Subcutaneous abdominal adipose tissue (tissue), 5 donors: ENCODE measurements around the gene LEO1.

Experiments used
- H3K27ac ChIP-seq: one replicate; pipeline ENCODE4 v1.7.0; 2013; ENCODE audit warnings: low read depth, mild to moderate bottlenecking, inconsistent platforms, low read length, moderate library complexity
- H3K27me3 ChIP-seq, 5 donors: one replicate each; pipeline ENCODE4 v1.7.0; 2013; ENCODE audit warnings: low read length in 5 of 5, inconsistent platforms in 1 of 5; ENCODE audit not compliant: control insufficient read depth in 5 of 5, insufficient read depth in 4 of 5
- H3K36me3 ChIP-seq, 5 donors: one replicate each; pipeline ENCODE4 v1.7.0; 2013; ENCODE audit warnings: low read length in 5 of 5; ENCODE audit not compliant: control insufficient read depth in 5 of 5, insufficient read depth in 5 of 5
- H3K4me1 ChIP-seq, 5 donors: one replicate each; pipeline ENCODE4 v1.7.0; 2013; ENCODE audit warnings: low read length in 5 of 5, mild to moderate bottlenecking in 3 of 5, moderate library complexity in 1 of 5; ENCODE audit not compliant: control insufficient read depth in 5 of 5, insufficient read depth in 5 of 5
- H3K4me3 ChIP-seq, 5 donors: one replicate each; pipeline ENCODE4 v1.7.0; 2013; ENCODE audit warnings: low read length in 5 of 5, low read depth in 1 of 5
- H3K9ac ChIP-seq, 5 donors: one replicate each; pipeline ENCODE4 v1.7.0; 2013; ENCODE audit warnings: low read length in 5 of 5, mild to moderate bottlenecking in 4 of 5, moderate library complexity in 3 of 5
- H3K9me3 ChIP-seq, 5 donors: one replicate each; pipeline ENCODE4 v1.7.0; 2013; ENCODE audit warnings: low read length in 5 of 5; ENCODE audit not compliant: control insufficient read depth in 5 of 5
- donor health status: healthy.
- donor health status: healthy.
- donor health status: healthy.
- donor health status: healthy.
- donor health status: healthy.

The LEO1 gene

DNA sequence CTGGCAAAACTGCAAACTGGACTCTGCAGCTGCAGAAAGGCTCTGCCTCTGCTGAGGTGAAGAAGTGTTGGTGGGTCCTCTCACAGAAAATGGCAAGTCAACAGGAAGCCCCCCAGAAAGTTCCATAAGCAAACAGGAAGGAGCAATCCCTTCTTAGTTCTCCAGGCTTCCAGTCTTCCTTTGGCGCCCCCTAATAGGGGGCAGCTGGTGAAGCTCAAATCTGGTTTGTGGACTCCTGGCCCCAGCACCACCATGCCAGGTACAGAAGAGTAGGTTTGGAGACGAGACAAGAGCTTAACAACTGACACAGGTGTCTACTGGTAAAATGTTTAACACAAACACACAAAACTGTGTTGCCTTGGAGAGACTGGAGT lies 35.5 kb downstream of the LEO1 start:
- Histone ChIP-seq H3K9ac (no peak overlapping the region), H3K27ac (no peak overlapping the region), H3K27me3 (no peaks in the 10 kb centered on the region), H3K36me3 (peaks cover 4 to 24% (median 12%) of the 10 kb centered on the region in 5 donors), H3K4me1 (no peaks in the 10 kb centered on the region), H3K4me3 (no peak overlapping the region), H3K9me3 (no peaks in the 10 kb centered on the region)

GRCh38 chr15:51935466-51936104 lies 36.0 kb downstream of the LEO1 start:
- H3K36me3 ChIP-seq, result peaks cover 4 to 27% (median 12%) of the 10 kb centered on the region in 5 donors
- H3K27me3 ChIP-seq, result no peaks in the 10 kb centered on the region
- H3K9ac ChIP-seq, result no peak overlapping the region
- H3K4me1 ChIP-seq, result no peaks in the 10 kb centered on the region
- no peak overlapping the region for H3K4me3 ChIP-seq
- H3K27ac ChIP-seq, result no peak overlapping the region
- H3K9me3 ChIP-seq, result no peaks in the 10 kb centered on the region

DNA sequence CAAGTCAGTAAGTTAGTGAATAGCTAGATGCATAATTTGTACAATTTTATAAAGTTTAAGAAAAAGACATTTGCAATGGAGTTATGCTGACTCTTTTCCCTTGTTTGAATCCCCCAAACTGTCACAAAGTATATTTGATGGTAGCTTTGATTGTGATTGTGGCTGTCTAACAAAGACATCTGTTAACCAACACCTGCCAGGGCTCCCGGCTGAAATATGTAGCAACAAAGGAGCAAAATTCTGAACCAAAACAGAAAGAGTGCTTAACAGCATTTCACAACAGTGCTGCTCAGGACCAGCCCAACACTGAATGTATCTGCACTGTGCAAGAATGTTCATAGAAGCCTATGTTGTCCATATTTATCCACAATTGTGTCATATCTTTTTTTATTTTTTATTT lies 39.4 kb downstream of the LEO1 start:
- Histone ChIP-seq H3K27ac (no peak overlapping the region), H3K9me3 (no peaks in the 10 kb centered on the region), H3K4me3 (no peak overlapping the region), H3K9ac (no peak overlapping the region), H3K4me1 (no peaks in the 10 kb centered on the region), H3K27me3 (no peaks in the 10 kb centered on the region), H3K36me3 (peaks cover 4 to 24% (median 11%) of the 10 kb centered on the region in 5 donors)

- H3K9me3 ChIP-seq, result no peaks in the 10 kb centered on the region
- H3K4me1 ChIP-seq, result no peaks in the 10 kb centered on the region
- no peak overlapping the region for H3K9ac ChIP-seq
- H3K27ac ChIP-seq, result no peak overlapping the region
- no peak overlapping the region for H3K4me3 ChIP-seq
- H3K27me3 ChIP-seq, result no peaks in the 10 kb centered on the region
- H3K36me3 ChIP-seq, result peaks cover 4 to 24% (median 10%) of the 10 kb centered on the region in 5 donors
Measured at GRCh38 chr15:51931638-51932037, 39.9 kb downstream of the LEO1 start.

- H3K4me3 ChIP-seq, result no peak overlapping the region
- no peak overlapping the region for H3K27ac ChIP-seq
- peaks cover 0 to 18% (median 5%) of the 10 kb centered on the region in 5 donors for H3K36me3 ChIP-seq
- H3K27me3 ChIP-seq, result no peaks in the 10 kb centered on the region
- H3K9me3 ChIP-seq, result no peaks in the 10 kb centered on the region
- H3K4me1 ChIP-seq, result no peaks in the 10 kb centered on the region
- H3K9ac ChIP-seq, result no peak overlapping the region
Measured at GRCh38 chr15:51931016-51931415, 40.6 kb downstream of the LEO1 start.

DNA sequence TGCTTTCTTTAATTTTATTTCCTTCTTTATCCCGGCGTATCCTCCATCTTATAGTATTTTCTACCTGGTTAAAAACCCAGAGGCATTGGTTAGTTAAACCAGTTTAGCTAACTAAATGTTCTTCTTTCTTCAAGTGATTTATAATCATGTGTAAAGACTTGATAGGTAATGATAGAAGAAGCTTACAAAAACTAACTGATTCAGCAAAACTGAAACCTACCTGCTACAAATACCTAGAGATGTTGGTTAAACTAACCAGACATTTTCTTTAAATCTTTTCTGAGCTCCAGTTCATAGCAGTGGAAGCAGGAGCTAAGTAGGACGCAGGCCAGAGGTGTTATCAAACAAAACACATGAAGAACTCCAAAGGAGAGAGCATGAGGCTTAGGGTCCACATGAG lies 44.8 kb downstream of the LEO1 start:
- Histone ChIP-seq H3K27ac (no peak overlapping the region), H3K4me1 (no peaks in the 10 kb centered on the region), H3K36me3 (peaks cover 2 to 50% (median 28%) of the 10 kb centered on the region in 5 donors), H3K27me3 (no peaks in the 10 kb centered on the region), H3K4me3 (no peak overlapping the region), H3K9me3 (no peaks in the 10 kb centered on the region), H3K9ac (no peak overlapping the region)

DNA sequence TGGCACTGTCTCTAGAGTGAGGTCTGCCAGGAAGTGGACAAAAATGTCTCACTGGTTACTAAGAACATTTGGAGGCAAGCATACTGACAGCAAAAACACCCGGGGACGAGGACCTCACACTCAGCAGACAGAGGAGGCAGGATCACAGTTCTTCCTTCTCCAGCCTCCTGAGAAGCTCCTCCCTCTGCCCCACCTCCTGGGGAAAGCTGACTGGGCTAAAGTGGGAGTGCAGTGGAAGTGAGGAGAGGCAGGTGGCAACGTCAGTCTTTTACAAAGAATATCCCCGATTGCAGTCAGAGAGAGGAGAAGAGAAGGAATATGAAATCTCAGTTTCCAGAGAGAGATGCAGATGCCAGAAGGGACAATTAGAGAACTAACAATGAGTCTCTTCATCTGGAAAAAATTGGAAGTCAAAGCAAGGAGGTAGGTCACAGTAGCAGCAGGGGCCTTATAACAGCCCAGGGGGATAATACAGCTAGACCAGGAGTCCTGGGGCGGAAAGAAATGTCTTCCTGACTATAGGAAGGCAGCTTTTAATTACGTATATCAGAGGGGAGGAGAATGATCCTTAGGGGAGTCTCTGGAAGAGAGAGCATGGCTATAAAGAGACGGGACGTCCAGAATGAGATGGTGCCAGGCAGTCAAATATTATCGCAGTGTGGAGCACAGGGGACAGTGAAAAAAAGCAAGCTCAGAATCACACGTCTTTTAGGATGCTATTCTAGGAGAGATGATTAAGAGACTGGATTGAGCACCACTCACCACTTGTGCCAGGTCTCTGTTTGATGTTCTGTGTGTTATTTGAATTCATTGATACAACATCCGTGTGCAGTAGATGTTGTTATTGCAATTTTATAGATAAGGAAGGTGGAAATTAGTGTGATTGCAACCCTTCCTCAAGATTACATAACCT lies 47.2 kb downstream of the LEO1 start:
- no peak overlapping the region for H3K4me3 ChIP-seq
- peaks cover 4 to 52% (median 37%) of the 10 kb centered on the region in 5 donors for H3K36me3 ChIP-seq
- H3K9me3 ChIP-seq, result no peaks in the 10 kb centered on the region
- H3K4me1 ChIP-seq, result no peaks in the 10 kb centered on the region
- no peak overlapping the region for H3K27ac ChIP-seq
- H3K9ac ChIP-seq, result no peak overlapping the region
- H3K27me3 ChIP-seq, result no peaks in the 10 kb centered on the region

DNA sequence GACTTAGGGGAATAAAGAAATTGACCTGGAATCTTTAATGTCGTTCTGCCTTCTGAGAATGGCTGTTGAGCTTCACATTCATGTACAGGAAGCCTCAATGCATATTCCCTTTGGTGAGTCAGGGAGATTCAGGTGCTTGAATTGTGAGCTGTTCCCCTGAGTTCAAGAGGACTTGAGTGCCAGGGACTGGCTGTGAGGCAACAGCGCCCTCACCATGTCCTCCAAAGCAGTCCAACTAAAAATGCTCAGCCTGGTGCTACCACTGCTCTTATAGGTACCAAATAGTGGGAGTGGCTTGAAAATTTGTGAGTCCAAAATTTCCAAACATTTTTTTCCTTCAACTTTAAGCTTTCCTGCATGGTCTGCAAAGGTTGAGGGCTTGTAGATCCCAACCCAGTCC lies 54.1 kb downstream of the LEO1 start:
- Histone ChIP-seq H3K4me1 (no peaks in the 10 kb centered on the region), H3K36me3 (peaks cover 14 to 59% (median 20%) of the 10 kb centered on the region in 5 donors), H3K9ac (no peak overlapping the region), H3K4me3 (no peak overlapping the region), H3K27ac (no peak overlapping the region), H3K9me3 (no peaks in the 10 kb centered on the region), H3K27me3 (no peaks in the 10 kb centered on the region)

GRCh38 chr15:51912528-51912927 lies 59.0 kb downstream of the LEO1 start:
- H3K36me3 ChIP-seq, result peaks cover 3 to 38% (median 19%) of the 10 kb centered on the region in 5 donors

DNA sequence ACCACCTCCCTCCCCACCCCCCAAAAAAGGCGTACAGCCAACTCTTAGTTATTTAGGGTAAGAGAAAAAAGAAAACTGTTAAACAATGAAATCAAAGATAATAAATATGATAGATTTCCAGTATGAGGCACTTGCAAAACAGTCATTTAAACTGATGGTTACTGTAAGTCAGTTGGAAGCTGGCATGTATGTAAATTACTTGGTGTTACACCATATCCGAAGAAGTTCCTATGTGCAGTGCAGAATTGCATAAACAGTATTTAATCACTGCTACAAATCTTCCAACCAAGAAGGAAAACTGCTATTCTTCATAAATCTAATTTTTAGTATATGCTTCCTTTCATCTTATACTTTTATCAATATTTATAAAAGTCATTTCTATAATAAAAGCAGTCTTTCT lies 62.0 kb downstream of the LEO1 start:
- Histone ChIP-seq H3K9ac (no peak overlapping the region), H3K27ac (no peak overlapping the region), H3K36me3 (peaks cover 7 to 36% (median 28%) of the 10 kb centered on the region in 5 donors), H3K4me1 (peaks cover 0 to 4% (median 0%) of the 10 kb centered on the region in 5 donors), H3K9me3 (no peaks in the 10 kb centered on the region), H3K27me3 (no peaks in the 10 kb centered on the region), H3K4me3 (no peak overlapping the region)

More at GRCh38 chr15:51912528-51912927, 59.0 kb downstream of the LEO1 start:
- H3K4me3 ChIP-seq, result no peak overlapping the region
- no peak overlapping the region for H3K9ac ChIP-seq
- no peaks in the 10 kb centered on the region for H3K9me3 ChIP-seq
- no peaks in the 10 kb centered on the region for H3K27me3 ChIP-seq
- H3K4me1 ChIP-seq, result peaks cover 0 to 4% (median 0%) of the 10 kb centered on the region in 5 donors
- H3K27ac ChIP-seq, result no peak overlapping the region
